ENCODE results near the gene PLOD1.

The PLOD1 gene

GRCh38 chr1:11942280-11942679, 7.8 kb downstream of the PLOD1 start:
- H3K27ac ChIP-seq (ENCODE audit: low read depth, low read length): no peak overlapping the region
- no peak overlapping the region for H3K9ac ChIP-seq (ENCODE audit: low read depth, low read length)
- H3K36me3 ChIP-seq (ENCODE audit: control insufficient read depth, insufficient read depth, low read length): no peaks in the 10 kb centered on the region
- peaks cover 3% of the 10 kb centered on the region; the same call in 1 of the 2 replicates for H3K4me1 ChIP-seq (ENCODE audit: control insufficient read depth, insufficient read depth, low read length)
- no peaks in the 10 kb centered on the region for H3K27me3 ChIP-seq (ENCODE audit: control insufficient read depth, insufficient read depth, low read length)
- H3K9me3 ChIP-seq (ENCODE audit: control insufficient read depth, insufficient read depth, low read length): no peaks in the 10 kb centered on the region
- no peak overlapping the region for H3K4me3 ChIP-seq (ENCODE audit: low read depth, low read length)

- Histone ChIP-seq H3K9ac (ENCODE audit: low read depth, low read length) (no peak overlapping the region), H3K36me3 (ENCODE audit: control insufficient read depth, insufficient read depth, low read length) (no peaks in the 10 kb centered on the region), H3K9me3 (ENCODE audit: control insufficient read depth, insufficient read depth, low read length) (no peaks in the 10 kb centered on the region), H3K4me1 (ENCODE audit: control insufficient read depth, insufficient read depth, low read length) (peaks cover 3% of the 10 kb centered on the region; the same call in 1 of the 2 replicates), H3K27ac (ENCODE audit: low read depth, low read length) (no peak overlapping the region), H3K4me3 (ENCODE audit: low read depth, low read length) (no peak overlapping the region), H3K27me3 (ENCODE audit: control insufficient read depth, insufficient read depth, low read length) (no peaks in the 10 kb centered on the region)
Observed at GRCh38 chr1:11943619-11944018, 9.1 kb downstream of the PLOD1 start.

- H3K4me3 ChIP-seq (ENCODE audit: low read depth, low read length): no peak overlapping the region
- no peak overlapping the region; the same call in 1 of the 2 replicates for H3K9ac ChIP-seq (ENCODE audit: low read depth, low read length)
- no peaks in the 10 kb centered on the region for H3K9me3 ChIP-seq (ENCODE audit: control insufficient read depth, insufficient read depth, low read length)
- peaks cover 3% of the 10 kb centered on the region; the same call in 1 of the 2 replicates for H3K4me1 ChIP-seq (ENCODE audit: control insufficient read depth, insufficient read depth, low read length)
- H3K27me3 ChIP-seq (ENCODE audit: control insufficient read depth, insufficient read depth, low read length): no peaks in the 10 kb centered on the region
- H3K36me3 ChIP-seq (ENCODE audit: control insufficient read depth, insufficient read depth, low read length): no peaks in the 10 kb centered on the region; the same call in 1 of the 2 replicates
- H3K27ac ChIP-seq (ENCODE audit: low read depth, low read length): peak overlapping the region; percentile 55
Observed at GRCh38 chr1:11944358-11944931, 9.9 kb downstream of the PLOD1 start.

GRCh38 chr1:11946647-11947046, 12.1 kb downstream of the PLOD1 start:
- Histone ChIP-seq H3K9ac (ENCODE audit: low read depth, low read length) (no peak overlapping the region), H3K27ac (ENCODE audit: low read depth, low read length) (no peak overlapping the region), H3K36me3 (ENCODE audit: control insufficient read depth, insufficient read depth, low read length) (peaks cover 15% of the 10 kb centered on the region), H3K4me3 (ENCODE audit: low read depth, low read length) (no peak overlapping the region), H3K4me1 (ENCODE audit: control insufficient read depth, insufficient read depth, low read length) (peaks cover 3% of the 10 kb centered on the region; the same call in 1 of the 2 replicates), H3K27me3 (ENCODE audit: control insufficient read depth, insufficient read depth, low read length) (no peaks in the 10 kb centered on the region), H3K9me3 (ENCODE audit: control insufficient read depth, insufficient read depth, low read length) (no peaks in the 10 kb centered on the region)

- H3K9ac ChIP-seq (ENCODE audit: low read depth, low read length): no peak overlapping the region
- H3K9me3 ChIP-seq (ENCODE audit: control insufficient read depth, insufficient read depth, low read length): no peaks in the 10 kb centered on the region
- peaks cover 23% of the 10 kb centered on the region for H3K36me3 ChIP-seq (ENCODE audit: control insufficient read depth, insufficient read depth, low read length)
- H3K27ac ChIP-seq (ENCODE audit: low read depth, low read length): no peak overlapping the region
- H3K4me3 ChIP-seq (ENCODE audit: low read depth, low read length): no peak overlapping the region
- H3K27me3 ChIP-seq (ENCODE audit: control insufficient read depth, insufficient read depth, low read length): no peaks in the 10 kb centered on the region
- H3K4me1 ChIP-seq (ENCODE audit: control insufficient read depth, insufficient read depth, low read length): peaks cover 3% of the 10 kb centered on the region; the same call in 1 of the 2 replicates
Observed at GRCh38 chr1:11948822-11949458, 14.4 kb downstream of the PLOD1 start.

- Histone ChIP-seq H3K4me1 (ENCODE audit: control insufficient read depth, insufficient read depth, low read length) (no peaks in the 10 kb centered on the region), H3K9ac (ENCODE audit: low read depth, low read length) (no peak overlapping the region), H3K27me3 (ENCODE audit: control insufficient read depth, insufficient read depth, low read length) (no peaks in the 10 kb centered on the region), H3K36me3 (ENCODE audit: control insufficient read depth, insufficient read depth, low read length) (peaks cover 32% of the 10 kb centered on the region), H3K4me3 (ENCODE audit: low read depth, low read length) (no peak overlapping the region), H3K9me3 (ENCODE audit: control insufficient read depth, insufficient read depth, low read length) (no peaks in the 10 kb centered on the region), H3K27ac (ENCODE audit: low read depth, low read length) (no peak overlapping the region)
Observed at GRCh38 chr1:11951901-11952300, 17.4 kb downstream of the PLOD1 start.

GRCh38 chr1:11952455-11953109, 18.1 kb downstream of the PLOD1 start:
- Histone ChIP-seq H3K4me1 (ENCODE audit: control insufficient read depth, insufficient read depth, low read length) (no peaks in the 10 kb centered on the region), H3K9me3 (ENCODE audit: control insufficient read depth, insufficient read depth, low read length) (no peaks in the 10 kb centered on the region), H3K4me3 (ENCODE audit: low read depth, low read length) (no peak overlapping the region), H3K27me3 (ENCODE audit: control insufficient read depth, insufficient read depth, low read length) (no peaks in the 10 kb centered on the region), H3K27ac (ENCODE audit: low read depth, low read length) (no peak overlapping the region), H3K36me3 (ENCODE audit: control insufficient read depth, insufficient read depth, low read length) (peaks cover 38% of the 10 kb centered on the region), H3K9ac (ENCODE audit: low read depth, low read length) (no peak overlapping the region)

- Histone ChIP-seq H3K4me1 (ENCODE audit: control insufficient read depth, insufficient read depth, low read length) (no peaks in the 10 kb centered on the region), H3K36me3 (ENCODE audit: control insufficient read depth, insufficient read depth, low read length) (peaks cover 46% of the 10 kb centered on the region), H3K9ac (ENCODE audit: low read depth, low read length) (no peak overlapping the region), H3K27me3 (ENCODE audit: control insufficient read depth, insufficient read depth, low read length) (no peaks in the 10 kb centered on the region), H3K9me3 (ENCODE audit: control insufficient read depth, insufficient read depth, low read length) (no peaks in the 10 kb centered on the region), H3K4me3 (ENCODE audit: low read depth, low read length) (no peak overlapping the region), H3K27ac (ENCODE audit: low read depth, low read length) (no peak overlapping the region)
Observed at GRCh38 chr1:11955221-11955620, 20.7 kb downstream of the PLOD1 start.

GRCh38 chr1:11957398-11957797, 22.9 kb downstream of the PLOD1 start:
- Histone ChIP-seq H3K9ac (ENCODE audit: low read depth, low read length) (no peak overlapping the region), H3K4me3 (ENCODE audit: low read depth, low read length) (no peak overlapping the region), H3K36me3 (ENCODE audit: control insufficient read depth, insufficient read depth, low read length) (peaks cover 47% of the 10 kb centered on the region), H3K4me1 (ENCODE audit: control insufficient read depth, insufficient read depth, low read length) (no peaks in the 10 kb centered on the region), H3K27ac (ENCODE audit: low read depth, low read length) (no peak overlapping the region), H3K27me3 (ENCODE audit: control insufficient read depth, insufficient read depth, low read length) (no peaks in the 10 kb centered on the region), H3K9me3 (ENCODE audit: control insufficient read depth, insufficient read depth, low read length) (no peaks in the 10 kb centered on the region)

- peaks cover 47% of the 10 kb centered on the region for H3K36me3 ChIP-seq (ENCODE audit: control insufficient read depth, insufficient read depth, low read length)
Observed at GRCh38 chr1:11957897-11958296, 23.4 kb downstream of the PLOD1 start.

GRCh38 chr1:11960276-11960675, 25.8 kb downstream of the PLOD1 start:
- Histone ChIP-seq H3K36me3 (ENCODE audit: control insufficient read depth, insufficient read depth, low read length) (peaks cover 70% of the 10 kb centered on the region), H3K4me1 (ENCODE audit: control insufficient read depth, insufficient read depth, low read length) (no peaks in the 10 kb centered on the region), H3K9me3 (ENCODE audit: control insufficient read depth, insufficient read depth, low read length) (no peaks in the 10 kb centered on the region), H3K27ac (ENCODE audit: low read depth, low read length) (no peak overlapping the region), H3K9ac (ENCODE audit: low read depth, low read length) (no peak overlapping the region), H3K27me3 (ENCODE audit: control insufficient read depth, insufficient read depth, low read length) (no peaks in the 10 kb centered on the region), H3K4me3 (ENCODE audit: low read depth, low read length) (no peak overlapping the region)

More at GRCh38 chr1:11957897-11958296, 23.4 kb downstream of the PLOD1 start:
- Histone ChIP-seq H3K27me3 (ENCODE audit: control insufficient read depth, insufficient read depth, low read length) (no peaks in the 10 kb centered on the region), H3K4me1 (ENCODE audit: control insufficient read depth, insufficient read depth, low read length) (no peaks in the 10 kb centered on the region), H3K9me3 (ENCODE audit: control insufficient read depth, insufficient read depth, low read length) (no peaks in the 10 kb centered on the region), H3K9ac (ENCODE audit: low read depth, low read length) (no peak overlapping the region), H3K4me3 (ENCODE audit: low read depth, low read length) (no peak overlapping the region), H3K27ac (ENCODE audit: low read depth, low read length) (no peak overlapping the region)

Data from HUES48 (cell line).